Prostate gland (tissue), 2 donors: ENCODE data around the gene SPC25. TPM values are rescaled to one million over a fixed set of nuclear protein-coding genes. Genes with fewer than 3 reads are reported as not detected.

ENCODE experiments used
- DNase-seq: peaks from one replicate; pipeline ENCODE4 v3.0.0-alpha.2; 2019; ENCODE audit warnings: low spot score
- H3K27ac ChIP-seq, 2 donors: fragments of 200-600 bp; sonication (generic); 2 replicates each; pipeline ENCODE4 v1.5.1; 2017 to 2019
- H3K27me3 ChIP-seq: fragments of 200-600 bp; sonication (generic); replicated peaks from 2 replicates; pipeline ENCODE4 v1.5.1; 2019; ENCODE audit not compliant: insufficient read depth
- H3K36me3 ChIP-seq, 2 donors: fragments of 200-600 bp; sonication (generic); 1 replicate in 1 of 2; 2 replicates in 1 of 2; pipeline versions ENCODE4 v1.5.1 to v1.8.1; 2017 to 2019
- H3K4me1 ChIP-seq: fragments of 200-600 bp; sonication (generic); replicated peaks from 2 replicates; pipeline ENCODE4 v1.5.1; 2019
- H3K4me3 ChIP-seq, 2 donors: fragments of 200-600 bp; sonication (generic); 2 replicates each; pipeline ENCODE4 v1.5.1; 2017 to 2019
- H3K9me3 ChIP-seq: fragments of 200-600 bp; sonication (generic); 2 replicates; pipeline ENCODE4 v1.5.1; 2017
- POLR2A ChIP-seq: fragments of 450-650 bp; IDR thresholded peaks from one replicate; pipeline ENCODE4 v1.6.1; 2016; ENCODE audit warnings: antibody characterized with exemption, mild to moderate bottlenecking
- POLR2AphosphoS5 ChIP-seq: sonication (generic); formaldehyde crosslinking; IDR thresholded peaks from one replicate; pipeline ENCODE4 v1.6.1; 2017; ENCODE audit warnings: antibody characterized with exemption
- WGBS: methylation state at CpG from one replicate; pipeline ENCODE4 v1.1.5; 2018; 5-methylcytosine and 5-hydroxymethylcytosine counted together
- intact Hi-C: fragments of 100-400 bp; cut with DNase I; formaldehyde crosslinking; loops from one replicate; pipeline ENCODE4 v1.14.2; 2022
- total RNA-seq, 2 donors: library from RNA; depleted of rRNA; stranded (reverse); fragments of >200 nt; gene quantifications; one replicate each; pipeline ENCODE4 v1.1.0, GENCODE V29; 2016
- TF ChIP-seq, protein P1 (sequence below), 4 experiments: fragments of 200-600 bp in 2 of 4; fragments of 450-650 bp in 2 of 4; sonication (generic) in 2 of 4; IDR thresholded peaks; 1 replicate in 3 of 4; 2 replicates in 1 of 4; pipeline ENCODE4 v1.5.1; 2016 to 2019; ENCODE audit warnings: antibody characterized with exemption in 4 of 4, mild to moderate bottlenecking in 2 of 4, moderate library complexity in 2 of 4

The SPC25 gene
- total RNA-seq, 2 donors from 2014 or later = 0.91 to 2.2 TPM

DNA sequence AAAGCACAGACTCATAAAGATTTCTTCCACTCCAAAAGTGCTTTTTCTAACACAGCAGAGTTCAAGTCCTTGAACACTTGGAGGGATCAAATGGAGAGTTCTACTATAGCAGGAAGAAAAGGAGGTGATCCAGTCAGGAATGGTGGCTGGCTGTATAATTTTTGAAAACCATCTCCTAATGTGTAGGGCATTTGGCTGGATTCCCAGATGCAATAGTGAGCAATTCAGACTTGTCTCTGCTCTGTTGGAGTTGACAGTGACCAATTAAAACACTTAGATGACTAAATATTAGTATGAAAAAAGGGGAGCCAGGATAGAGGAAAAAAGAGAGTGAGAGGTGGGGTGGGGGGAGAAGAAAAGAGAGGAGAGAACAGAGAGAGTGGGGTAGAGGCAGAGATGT, 5.5 kb upstream of the SPC25 start:
- Histone ChIP-seq H3K27ac (no peak overlapping the region), H3K36me3 (no peaks in the 10 kb centered on the region), H3K27me3 (no peaks in the 10 kb centered on the region), H3K4me1 (no peaks in the 10 kb centered on the region), H3K9me3 (no peaks in the 10 kb centered on the region), H3K4me3 (no peak overlapping the region)
- intact Hi-C loops = no loop called here
- TF ChIP-seq POLR2A (no peak), POLR2AphosphoS5 (no peak)
- TF ChIP-seq, protein P1, sequence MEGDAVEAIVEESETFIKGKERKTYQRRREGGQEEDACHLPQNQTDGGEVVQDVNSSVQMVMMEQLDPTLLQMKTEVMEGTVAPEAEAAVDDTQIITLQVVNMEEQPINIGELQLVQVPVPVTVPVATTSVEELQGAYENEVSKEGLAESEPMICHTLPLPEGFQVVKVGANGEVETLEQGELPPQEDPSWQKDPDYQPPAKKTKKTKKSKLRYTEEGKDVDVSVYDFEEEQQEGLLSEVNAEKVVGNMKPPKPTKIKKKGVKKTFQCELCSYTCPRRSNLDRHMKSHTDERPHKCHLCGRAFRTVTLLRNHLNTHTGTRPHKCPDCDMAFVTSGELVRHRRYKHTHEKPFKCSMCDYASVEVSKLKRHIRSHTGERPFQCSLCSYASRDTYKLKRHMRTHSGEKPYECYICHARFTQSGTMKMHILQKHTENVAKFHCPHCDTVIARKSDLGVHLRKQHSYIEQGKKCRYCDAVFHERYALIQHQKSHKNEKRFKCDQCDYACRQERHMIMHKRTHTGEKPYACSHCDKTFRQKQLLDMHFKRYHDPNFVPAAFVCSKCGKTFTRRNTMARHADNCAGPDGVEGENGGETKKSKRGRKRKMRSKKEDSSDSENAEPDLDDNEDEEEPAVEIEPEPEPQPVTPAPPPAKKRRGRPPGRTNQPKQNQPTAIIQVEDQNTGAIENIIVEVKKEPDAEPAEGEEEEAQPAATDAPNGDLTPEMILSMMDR (IDR thresholded peaks at IDR 0.05) = no peak
- no peak for DNase-seq

DNA sequence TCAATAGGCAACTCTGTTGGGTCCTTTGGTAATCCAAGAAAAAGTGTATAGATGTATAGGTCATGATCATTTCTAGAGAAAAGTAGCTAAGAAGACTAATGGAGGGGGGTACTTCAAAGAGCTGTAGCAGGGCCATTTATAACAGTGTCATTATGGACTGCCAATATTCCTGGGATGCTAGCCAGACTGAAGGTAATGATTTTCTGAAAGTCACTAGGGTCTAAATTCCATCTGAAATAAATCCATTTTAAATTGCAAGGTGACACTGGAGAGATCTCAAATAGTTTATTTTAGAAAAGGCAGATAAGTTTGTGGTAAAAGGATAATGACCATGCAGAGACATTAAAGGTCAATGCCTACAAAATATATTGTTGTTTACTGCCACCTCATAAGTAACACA, 4.5 kb upstream of the SPC25 start:
- TF ChIP-seq POLR2AphosphoS5 = no peak
- TF ChIP-seq POLR2A = no peak
- TF ChIP-seq, protein P1 (IDR thresholded peaks at IDR 0.05) = no peak
- no peak for DNase-seq
- intact Hi-C loops = no loop called here
- Histone ChIP-seq H3K27me3 (no peaks in the 10 kb centered on the region), H3K9me3 (no peaks in the 10 kb centered on the region), H3K4me1 (no peaks in the 10 kb centered on the region), H3K36me3 (no peaks in the 10 kb centered on the region), H3K27ac (no peak overlapping the region), H3K4me3 (no peak overlapping the region)

GRCh38 chr2:168894101-168894500, 3.9 kb upstream of the SPC25 start:
- Histone ChIP-seq H3K36me3 (no peaks in the 10 kb centered on the region), H3K4me3 (no peak overlapping the region), H3K9me3 (no peaks in the 10 kb centered on the region), H3K27me3 (no peaks in the 10 kb centered on the region), H3K4me1 (no peaks in the 10 kb centered on the region), H3K27ac (no peak overlapping the region)
- DNase-seq = no peak
- intact Hi-C loops = no loop called here
- TF ChIP-seq, protein P1 (IDR thresholded peaks at IDR 0.05) = no peak
- no peak for TF ChIP-seq POLR2AphosphoS5
- TF ChIP-seq POLR2A = no peak
- 90% methylated on average over 1 of the region's 1 CpG for WGBS

DNA sequence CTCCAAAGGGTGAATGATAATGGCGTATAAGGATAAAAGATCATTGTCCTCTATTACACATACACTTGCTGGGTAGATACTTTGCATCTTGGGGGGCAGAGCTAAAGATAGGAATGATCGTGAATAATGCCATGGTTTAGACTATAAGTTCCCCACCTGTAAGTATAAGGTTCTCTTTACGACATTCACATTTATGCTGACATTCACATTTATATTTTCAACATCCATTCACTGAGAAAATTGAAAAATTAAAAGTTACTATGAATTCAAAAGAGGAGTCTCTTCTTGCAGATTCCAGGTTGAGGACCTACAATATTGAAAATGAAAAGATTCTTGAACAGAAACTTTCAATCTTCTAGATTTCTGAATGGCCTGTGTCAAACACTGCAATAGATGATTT, 2.1 kb upstream of the SPC25 start:
- Histone ChIP-seq H3K4me3 (no peak overlapping the region), H3K4me1 (no peaks in the 10 kb centered on the region), H3K27me3 (no peaks in the 10 kb centered on the region), H3K9me3 (no peaks in the 10 kb centered on the region), H3K27ac (no peak overlapping the region), H3K36me3 (no peaks in the 10 kb centered on the region)
- 62% methylated on average over 3 of the region's 3 CpGs for WGBS
- TF ChIP-seq POLR2A (no peak), POLR2AphosphoS5 (no peak)
- TF ChIP-seq, protein P1 (IDR thresholded peaks at IDR 0.05) = no peak
- intact Hi-C loops = no loop called here
- no peak for DNase-seq

- H3K9me3 ChIP-seq = no peaks in the 10 kb centered on the region
- H3K4me1 ChIP-seq = no peaks in the 10 kb centered on the region
- no peak overlapping the region for H3K4me3 ChIP-seq
- H3K27ac ChIP-seq = no peak overlapping the region
- H3K36me3 ChIP-seq = no peaks in the 10 kb centered on the region
- TF ChIP-seq POLR2A (no peak), POLR2AphosphoS5 (no peak)
- TF ChIP-seq, protein P1 (IDR thresholded peaks at IDR 0.05) = no peak
- no peaks in the 10 kb centered on the region for H3K27me3 ChIP-seq
- intact Hi-C loops = no loop called here
- WGBS = 35% methylated on average over 3 of the region's 3 CpGs
- DNase-seq = no peak
Observed at GRCh38 chr2:168889635-168890005, 610 bp downstream of the SPC25 start.
